ENCODE measurements around the gene NFIC.
"Not testable (repeated sequence)": the region's sequence is repeated elsewhere in the genome, so short reads cannot be mapped to it uniquely, and the experiment has no call there.

NFIC gene

DNA sequence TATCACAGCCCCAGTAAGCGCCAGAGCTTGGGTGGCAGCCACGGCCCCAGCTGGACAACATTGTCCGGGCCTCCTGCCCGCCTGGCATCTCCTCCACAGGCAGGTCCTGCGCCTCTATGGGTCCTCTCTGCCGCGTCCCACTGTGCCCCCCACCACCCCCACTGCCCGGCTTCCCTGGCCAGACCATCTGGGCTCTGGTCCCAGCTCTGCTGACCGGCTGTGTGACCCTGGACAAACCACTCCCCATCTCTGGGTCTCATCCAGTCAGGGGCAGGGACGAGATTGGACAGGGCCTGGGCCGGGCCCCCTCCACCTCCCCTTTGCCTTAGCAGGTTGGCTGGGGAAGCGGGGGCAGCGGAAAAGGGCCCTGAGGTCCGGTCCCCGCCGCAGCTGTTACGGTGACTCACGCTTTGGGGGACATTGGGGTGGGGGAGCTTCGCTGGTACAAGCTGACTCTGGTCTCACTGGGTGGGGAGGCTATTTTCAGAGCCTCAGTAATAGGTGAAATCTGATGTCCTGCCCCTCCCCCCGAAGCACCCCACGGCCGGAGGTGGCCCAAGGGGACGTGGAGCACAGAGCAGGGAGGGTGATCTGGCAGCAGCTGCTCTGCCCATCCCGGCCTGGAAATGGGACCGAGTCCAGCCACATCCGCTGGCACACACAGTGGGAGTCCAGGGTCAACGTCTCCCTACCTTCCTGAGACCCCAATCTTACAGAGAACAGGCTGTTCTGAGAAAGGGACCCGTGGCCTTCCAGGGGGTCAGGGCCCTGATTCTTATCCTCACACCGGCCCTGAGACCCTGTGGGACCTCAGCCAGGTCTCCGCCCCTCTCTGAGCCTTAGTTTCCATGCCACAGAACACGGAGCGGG is 9.1 kb downstream of the NFIC start:
- no peak for DNase-seq

DNA sequence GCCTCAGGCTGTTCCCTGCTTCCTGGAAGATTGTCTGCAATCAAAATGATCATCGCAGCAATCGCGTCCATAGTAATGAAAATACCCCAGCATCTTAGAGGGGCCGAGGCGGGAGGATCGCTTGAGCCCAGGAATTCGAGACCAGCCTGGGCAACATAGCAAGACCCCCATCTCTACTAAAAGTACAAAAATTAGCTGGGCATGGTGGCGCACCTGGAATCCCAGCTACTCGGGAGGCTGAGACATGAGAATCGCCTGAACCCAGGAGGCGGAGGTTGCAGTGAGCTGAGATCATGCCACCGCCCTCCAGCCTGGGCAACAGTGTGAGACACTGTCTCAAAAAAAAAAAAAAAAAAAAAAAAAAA is 9.7 kb downstream of the NFIC start:
- not testable (repeated sequence) for DNase-seq

DNA sequence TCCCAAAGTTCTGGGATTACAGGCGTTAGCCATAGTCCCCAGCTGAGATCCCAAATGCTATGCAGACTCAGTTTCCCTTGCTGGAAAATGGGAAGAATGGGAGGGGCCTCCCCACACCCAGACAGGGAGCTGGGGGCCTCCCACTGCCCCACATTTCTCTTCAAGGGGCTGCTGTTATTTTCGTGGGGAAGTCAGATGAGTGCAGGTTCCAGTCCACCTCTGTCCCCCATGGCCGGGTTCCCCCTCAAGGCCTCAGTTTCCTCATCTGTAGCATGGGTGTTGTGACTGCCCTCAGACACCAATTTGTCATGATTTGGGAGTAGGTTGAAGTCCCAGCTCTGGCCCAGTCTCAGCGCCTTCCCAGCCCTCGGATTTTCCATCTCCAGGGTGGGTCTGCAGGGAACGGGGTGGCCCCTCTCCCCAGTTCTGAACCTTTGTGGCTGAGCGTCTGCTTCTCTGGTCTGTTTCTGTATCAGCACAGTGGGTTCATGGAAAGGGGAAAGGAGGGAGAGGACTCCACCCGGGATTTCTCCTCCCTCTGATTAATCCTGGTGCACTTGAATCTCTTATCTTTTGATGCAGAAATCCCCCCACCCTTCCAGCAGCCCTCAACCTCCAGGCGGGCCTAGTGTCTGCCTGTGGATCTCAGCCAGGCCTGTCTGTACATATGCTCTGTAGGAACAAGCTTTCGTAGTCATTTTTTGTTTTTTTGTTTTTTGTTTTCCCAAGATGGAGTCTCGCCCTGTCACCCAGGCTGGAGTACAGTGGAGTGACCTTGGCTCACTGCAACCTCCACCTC is 12.2 kb downstream of the NFIC start:
- no peak for DNase-seq

DNA sequence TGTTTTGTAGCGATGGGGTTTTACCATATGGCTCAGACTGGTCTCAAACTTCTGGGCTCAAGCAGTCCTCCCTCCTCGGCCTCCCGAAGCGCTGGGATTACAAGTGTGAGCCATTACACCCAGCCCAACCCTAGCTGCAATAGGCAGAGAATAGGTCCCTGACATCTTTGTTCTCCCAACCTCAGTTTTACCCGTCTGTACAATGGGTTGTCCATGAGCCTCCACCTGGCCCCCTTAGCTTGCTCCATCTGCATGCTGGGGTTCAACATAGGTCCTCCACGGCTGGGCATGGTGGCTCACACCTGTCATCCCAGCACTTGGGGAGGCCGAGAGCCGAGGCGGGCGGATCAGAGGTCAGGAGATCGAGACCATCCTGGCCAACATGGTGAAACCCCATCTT is 14.4 kb downstream of the NFIC start:
- DNase-seq = no peak

DNA sequence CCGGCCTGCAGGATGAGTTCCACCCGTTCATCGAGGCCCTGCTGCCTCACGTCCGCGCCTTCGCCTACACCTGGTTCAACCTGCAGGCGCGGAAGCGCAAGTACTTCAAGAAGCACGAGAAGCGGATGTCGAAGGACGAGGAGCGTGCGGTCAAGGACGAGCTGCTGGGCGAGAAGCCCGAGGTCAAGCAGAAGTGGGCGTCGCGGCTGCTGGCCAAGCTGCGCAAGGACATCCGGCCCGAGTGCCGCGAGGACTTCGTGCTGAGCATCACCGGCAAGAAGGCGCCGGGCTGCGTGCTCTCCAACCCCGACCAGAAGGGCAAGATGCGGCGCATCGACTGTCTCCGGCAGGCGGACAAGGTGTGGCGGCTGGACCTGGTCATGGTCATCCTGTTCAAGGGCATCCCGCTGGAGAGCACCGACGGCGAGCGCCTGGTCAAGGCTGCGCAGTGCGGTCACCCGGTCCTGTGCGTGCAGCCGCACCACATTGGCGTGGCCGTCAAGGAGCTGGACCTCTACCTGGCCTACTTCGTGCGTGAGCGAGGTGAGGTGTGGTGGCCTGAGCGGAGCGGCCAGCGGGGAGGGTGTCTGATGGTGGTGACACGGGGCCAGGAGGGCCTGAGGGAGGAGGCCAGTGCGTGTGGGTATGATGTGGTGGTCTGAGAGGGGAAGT is 15.5 kb downstream of the NFIC start:
- DNase-seq = no peak

DNA sequence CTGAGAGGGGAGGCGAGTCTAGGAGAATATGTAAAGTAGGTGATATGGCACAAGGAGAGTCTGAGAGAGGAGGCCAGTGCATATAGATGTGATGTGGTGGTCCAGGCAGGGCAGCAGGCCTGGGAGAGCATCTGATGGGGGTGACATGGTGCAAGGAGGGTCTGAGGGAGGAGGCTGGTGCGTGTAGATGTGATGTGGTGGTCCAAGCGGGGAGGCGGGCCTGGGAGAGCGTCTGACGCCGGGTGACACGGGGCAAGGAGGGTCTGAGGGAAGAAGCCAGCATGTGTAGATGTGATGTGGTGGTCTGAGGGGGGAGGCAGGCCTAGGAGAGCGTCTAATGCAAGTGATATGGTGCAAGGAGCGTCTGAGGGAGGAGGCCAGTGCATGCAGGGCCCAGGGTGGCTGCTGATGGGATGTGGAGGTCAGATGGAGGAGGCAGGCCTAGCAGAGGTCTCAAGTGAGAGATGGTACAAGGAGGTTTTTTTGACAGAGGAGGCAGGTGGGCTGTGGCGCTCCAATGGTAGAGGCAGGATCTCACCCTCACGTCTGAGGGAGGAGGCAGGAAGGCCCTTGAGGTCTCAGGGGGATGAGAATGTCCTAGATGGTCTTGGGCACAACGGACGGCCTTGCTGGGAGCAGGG is 16.2 kb downstream of the NFIC start:
- DNase-seq = no peak

DNA sequence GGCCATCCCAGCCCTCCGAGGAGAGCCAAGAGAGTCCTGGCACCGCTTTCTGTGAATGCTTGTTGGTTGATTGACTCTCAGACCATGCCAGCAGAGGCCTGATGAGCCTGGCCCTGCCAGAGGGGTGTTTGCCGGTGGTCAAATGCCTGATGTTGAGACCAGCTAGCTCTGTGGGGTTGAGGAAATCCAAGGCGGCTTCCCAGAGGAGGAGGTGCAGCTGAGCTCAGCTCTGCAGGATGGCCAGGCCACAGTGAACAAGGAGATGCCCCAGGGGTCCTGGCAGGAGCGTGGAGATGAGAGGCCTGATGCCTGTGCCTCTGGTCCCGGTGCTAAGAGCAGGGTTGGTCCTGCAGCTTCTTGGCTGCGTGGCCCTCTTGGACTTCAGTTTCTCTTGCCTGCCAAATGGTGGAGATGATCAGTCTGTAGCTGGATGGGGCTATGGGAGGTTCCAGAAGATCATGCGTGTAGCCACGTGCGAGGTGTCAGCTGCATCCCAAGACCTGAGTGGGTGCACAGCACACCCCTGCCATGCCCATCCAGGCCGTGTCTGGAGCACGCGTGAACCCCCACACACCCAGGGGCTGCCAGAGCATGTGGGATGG is 16.8 kb downstream of the NFIC start:
- no peak for DNase-seq

DNA sequence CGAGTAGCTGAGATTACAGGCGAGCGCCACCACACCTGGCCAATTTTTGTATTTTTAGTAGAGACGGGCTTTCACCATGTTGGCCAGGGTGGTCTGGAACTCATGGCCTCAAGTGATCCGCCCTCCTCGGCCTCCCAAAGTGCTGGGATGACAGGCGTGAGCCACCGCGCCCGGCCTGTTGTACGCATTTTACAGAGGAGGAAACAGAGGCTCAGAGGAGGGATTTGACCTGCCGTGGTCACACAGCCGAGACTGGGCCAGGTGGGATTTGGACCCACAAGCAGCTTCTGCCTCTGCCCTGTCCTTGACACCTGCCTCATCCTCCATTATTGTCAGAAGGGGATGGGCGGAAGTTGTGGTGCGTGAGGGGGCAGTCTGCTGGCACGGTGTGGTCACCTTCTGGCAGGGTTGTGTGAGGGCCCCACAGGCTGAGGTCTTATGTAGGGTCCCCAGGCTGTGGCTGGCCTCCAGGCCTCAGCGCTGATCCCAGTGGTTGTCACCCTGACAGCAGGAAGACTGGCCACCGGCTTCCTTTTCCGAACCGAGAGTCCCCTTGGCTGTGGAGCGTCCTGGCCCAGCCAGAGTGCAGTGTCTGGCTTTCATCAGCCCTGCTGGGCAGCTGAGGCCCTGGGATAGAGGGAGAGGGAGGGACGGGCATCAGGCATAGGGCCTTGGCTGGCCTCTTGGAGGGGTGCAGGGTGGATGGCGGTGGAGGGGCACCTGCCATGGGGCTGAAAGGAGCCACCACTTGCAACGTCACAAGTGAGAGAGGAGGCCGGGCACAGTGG is 20.3 kb downstream of the NFIC start:
- DNase-seq = no peak

DNA sequence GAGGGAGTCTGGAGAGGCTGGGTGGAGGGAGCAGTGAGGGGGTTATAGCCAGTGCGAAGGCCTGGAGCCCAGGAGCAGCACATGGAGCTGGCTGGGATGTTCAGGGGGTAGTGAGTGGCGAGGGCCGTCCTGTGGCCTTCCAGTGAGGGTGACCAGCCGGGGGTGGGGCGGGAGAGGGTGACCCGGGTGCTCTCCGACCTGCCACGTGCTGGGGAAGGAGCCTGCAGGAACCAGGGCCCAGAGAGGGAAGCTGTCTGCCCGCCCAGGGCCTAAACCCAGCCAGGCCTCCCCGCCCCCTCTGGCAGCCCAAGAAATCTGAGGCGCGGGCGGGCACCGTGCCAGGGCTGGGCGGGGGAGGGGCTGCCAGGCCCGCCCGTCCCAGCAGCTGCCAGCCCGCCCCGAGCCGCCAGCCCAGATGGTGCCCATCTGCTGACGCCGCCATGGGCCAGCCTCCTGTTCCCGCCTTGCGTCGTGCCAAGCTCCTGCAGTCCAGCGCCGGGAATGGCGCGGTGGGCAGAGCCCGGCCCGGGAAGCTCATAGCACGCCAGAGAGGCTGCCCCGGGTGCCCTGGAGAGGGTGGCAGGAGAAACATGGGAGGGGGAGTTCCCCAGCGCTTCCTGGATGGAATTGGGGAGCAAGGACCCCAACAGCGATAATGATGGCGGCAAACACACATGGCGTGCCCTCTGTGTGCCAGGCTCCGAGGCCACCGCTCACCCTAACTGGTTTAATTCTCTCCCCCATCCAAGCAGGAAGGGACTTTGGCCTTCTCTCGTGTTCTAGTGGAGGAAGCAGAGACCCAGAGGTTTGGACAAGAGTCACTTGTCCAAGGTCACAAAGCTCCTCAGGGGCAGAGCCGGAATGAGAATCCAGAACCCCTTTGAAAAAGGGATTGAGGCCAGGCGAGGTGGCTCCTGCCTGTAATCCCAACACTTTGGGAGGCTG is 21.5 kb downstream of the NFIC start:
- DNase-seq = no peak

DNA sequence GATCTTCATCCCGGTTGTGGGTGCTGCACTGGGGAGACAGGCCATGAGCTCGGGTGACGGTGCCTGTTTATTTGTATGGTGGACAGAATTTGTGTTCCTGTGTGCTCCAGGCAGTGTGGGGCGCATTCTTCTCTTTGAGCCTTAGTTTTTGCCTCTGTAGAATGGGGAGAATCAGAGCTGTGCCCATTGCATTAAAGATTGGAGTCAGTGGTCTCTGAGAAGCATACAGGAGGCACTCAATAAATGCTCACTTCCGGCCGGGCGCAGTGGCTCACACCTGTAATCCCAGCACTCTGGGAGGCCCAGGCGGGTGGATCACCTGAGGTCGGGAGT is 23.0 kb downstream of the NFIC start:
- no peak for DNase-seq

DNA sequence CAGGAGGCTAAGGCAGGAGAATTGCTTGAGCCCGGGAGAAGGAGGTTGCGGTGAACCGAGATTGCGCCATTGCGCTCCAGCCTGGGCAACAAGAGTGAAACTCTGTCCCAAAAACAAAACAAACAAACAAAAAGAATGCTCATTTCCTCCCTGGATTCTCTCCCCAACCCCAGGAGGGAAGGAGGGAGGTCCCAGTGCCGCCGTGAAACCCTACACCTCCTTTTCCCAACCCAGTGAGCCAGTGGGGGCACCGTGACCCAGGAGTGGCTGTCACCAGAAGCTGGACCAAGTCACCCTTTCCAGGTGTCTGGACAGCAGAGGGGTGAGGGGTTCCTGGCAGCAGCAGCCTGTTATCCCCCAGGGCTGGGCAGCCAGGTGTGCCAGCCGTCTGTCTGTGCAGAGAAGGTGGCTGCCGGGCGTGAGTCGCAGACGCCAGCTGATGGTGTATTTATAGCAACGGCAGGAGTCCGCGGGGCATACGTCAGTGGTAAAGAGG is 23.5 kb downstream of the NFIC start:
- DNase-seq = no peak

DNA sequence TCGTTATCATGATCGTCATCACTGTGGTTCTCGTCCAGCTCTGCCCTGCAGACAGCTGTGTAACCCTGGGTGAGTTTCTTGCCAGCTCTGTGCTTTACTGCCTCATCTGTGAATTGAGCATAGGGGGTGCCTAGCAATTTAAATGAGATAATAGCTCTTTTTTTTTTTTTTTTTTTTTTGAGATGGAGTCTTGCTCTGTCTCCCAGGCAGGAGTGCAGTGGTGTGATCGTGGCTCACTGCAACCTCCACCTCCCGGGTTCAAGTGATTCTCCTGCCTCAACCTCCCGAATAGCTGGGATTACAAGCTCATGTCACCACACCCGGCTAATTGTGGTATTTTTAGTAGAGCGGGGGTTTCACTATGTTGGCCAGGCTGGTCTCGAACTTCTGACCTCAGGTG is 25.5 kb downstream of the NFIC start:
- not testable (repeated sequence) for DNase-seq

DNA sequence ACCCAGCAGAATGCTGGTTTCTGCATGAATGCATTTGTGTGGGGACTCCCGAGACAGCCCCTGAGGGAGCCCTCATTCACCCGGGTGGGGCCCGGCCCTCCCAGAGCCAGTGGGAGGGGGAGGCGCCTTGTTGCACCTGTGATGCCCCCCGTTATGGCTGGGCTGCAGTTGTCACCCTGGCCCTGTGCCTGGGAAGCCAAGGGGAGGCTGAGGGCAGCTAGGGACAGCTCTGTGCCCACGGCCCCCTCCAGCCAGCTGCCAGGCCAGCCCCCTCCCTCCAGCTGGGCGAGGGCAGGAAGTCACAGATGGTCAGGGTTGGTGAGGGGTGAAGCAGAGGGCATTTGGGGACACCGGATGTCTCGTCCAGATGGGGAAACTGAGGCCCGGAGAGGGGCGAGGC is 26.1 kb downstream of the NFIC start:
- no peak for DNase-seq

DNA sequence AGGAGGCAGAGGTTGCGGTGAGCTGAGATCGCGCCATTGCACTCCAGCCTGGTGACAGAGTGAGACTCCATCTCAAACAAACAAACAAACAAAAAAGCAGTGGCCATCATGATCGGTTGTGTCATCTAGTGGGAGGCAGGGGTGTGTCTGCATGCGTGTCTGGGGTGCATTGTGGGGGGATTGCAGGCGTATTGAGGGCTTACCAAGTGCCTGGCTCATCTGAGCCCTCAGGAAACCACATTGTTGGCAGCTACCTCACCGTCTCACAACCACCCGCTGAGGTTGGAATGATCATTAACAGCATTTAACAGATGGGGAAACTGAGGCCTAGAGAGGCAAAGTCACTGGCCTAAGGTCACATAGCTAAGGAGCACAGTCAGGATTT is 30.5 kb downstream of the NFIC start:
- DNase-seq = no peak

DNA sequence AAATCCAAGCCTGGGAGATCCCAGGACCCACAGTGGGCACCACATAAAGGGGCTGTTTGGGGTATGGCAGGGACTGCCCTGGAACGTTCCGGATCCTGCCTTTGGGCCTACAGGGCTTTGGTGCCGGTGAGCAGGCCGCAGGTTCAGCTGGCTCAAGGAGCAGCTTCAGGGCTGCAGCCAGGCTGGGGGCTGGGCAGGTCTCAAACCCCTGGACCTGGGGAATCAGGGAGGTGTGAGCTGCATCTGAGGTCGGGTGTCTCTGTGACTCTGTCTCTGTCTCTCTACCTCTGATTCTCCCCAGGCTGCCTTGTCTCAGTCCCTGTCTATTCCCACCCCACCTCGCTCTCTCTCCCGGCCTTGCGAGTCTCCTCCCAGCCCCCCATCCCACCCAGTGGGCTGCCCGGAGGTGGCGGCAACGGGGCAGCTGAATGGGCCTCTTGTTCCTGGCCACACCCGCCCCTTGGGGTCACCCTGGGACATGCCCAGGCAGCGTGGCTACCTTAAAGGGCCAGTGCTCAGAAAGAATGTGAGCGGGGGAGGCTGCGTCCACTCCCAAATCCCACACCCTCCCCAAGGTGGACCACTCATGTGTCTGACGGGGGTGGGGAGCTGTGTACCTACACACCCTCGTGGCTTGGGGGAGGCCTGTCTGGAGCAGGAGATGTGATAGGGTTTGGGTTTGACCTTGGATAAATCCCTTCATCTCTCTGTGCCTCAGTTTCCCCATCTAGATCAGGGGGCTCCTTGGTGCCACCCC is 31.1 kb downstream of the NFIC start:
- no peak for DNase-seq

DNA sequence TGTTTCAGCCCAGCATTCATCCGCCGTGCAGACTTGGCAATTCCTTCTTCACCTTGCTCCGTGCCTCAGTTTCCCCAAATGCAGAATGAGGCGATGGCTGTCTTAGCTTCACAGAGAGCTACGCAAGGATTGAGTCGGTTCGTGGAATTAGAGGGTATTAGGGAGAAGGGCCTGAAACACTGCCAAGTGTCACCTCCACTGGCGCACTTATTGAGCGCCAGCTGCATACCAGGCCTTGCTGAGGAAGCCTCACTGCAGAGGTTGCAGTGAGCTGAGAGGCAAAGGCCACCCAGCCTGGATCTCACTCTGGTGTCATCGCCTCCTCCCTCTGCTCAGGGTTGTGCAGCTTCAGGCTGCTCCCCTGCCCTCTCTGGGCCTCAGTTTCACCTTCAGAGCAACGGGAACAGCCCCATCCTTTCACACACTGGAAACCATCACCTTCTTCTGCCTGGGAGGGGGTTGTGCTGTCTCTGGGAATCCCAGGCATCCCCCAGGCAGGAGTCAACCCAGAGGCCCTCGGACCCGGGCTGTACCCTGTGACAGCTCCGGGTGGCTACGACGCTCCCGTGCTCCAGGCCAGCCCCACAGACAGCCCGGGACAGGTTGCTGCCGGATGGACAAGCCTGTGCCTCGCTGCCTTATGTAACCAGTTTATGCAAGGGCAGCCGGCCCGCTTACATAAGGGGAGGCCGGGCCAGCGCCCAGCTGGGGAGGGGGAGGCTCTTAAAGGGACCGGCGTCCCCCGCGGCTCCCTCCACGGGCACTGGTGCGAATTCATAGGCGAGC is 31.9 kb downstream of the NFIC start:
- no peak for DNase-seq

DNA sequence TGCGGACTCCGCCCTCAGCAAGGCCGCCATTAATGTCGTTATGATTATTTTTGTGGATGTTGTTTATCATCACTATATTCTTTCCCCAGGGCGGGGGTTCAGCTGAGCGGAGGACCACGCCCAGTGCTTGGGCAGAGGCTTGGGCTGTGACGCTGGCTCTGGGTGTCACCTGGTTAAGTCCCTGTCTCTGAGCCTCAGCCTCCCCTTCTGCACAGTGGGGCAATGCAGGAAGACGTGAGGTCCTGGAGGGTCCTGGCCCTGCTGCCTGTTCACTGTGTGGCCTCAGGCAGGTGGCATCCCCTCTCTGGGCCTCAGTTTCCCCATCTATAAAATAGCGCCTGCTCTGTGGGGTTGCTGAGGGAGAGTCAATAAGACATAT is 32.5 kb downstream of the NFIC start:
- DNase-seq = no peak

DNA sequence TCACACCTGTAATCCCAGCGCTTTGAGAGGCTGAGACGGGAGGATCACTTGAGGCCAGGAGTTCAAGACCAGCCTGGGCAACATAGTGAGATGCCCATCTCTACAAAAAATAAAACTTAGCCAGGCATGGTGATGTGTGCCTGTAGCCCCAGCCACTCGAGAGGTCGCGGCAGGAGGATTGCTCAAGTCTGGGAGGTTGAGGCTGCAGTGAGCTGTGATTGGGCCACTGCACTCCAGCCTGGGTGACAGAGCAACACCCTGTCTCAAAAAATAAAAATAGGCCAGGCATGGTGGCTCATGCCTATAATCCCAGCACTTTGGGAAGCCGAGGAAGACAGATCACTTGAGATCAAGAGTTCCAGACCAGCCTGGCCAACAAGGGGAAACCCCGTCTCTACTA is 32.9 kb downstream of the NFIC start:
- not testable (repeated sequence) for DNase-seq
